Measurements from ENCODE around the gene ANO6. TPM values are rescaled to one million over a fixed set of nuclear protein-coding genes. Genes with fewer than 3 reads are reported as not detected.

The ANO6 gene
- total and polyA plus RNA-seq, 8 donors, result 58.0 to 79.7 (median 66.1) TPM

GRCh38 chr12:45248095-45248494 is 32.2 kb downstream of the ANO6 start:
- H3K36me3 ChIP-seq, result no peaks in the 10 kb centered on the region
- intact Hi-C loops (cut with DNase I), result no loop called here
- H3K9me3 ChIP-seq, result no peaks in the 10 kb centered on the region
- no peak overlapping the region for H3K4me3 ChIP-seq
- no peaks in the 10 kb centered on the region for H3K27me3 ChIP-seq
- no peak for ATAC-seq
- peaks cover 0 to 35% of the 10 kb centered on the region in 2 donors for H3K4me1 ChIP-seq
- no peak for TF ChIP-seq CTCF (IDR thresholded peaks at IDR 0.05)
- H3K27ac ChIP-seq, result no peak overlapping the region
- DNase-seq, result no peak

- Histone ChIP-seq H3K27ac (no peak overlapping the region), H3K9me3 (no peaks in the 10 kb centered on the region), H3K4me3 (no peak overlapping the region), H3K4me1 (peaks cover 0 to 16% of the 10 kb centered on the region in 2 donors), H3K36me3 (no peaks in the 10 kb centered on the region), H3K27me3 (no peaks in the 10 kb centered on the region)
- ATAC-seq (no peak), DNase-seq (no peak)
- intact Hi-C loops (cut with DNase I), result no loop called here
- no peak for TF ChIP-seq CTCF (IDR thresholded peaks at IDR 0.05)
Measured at GRCh38 chr12:45254254-45254653, 38.4 kb downstream of the ANO6 start.

- ATAC-seq, result no peak
- intact Hi-C loops (cut with DNase I), result no loop called here
- Histone ChIP-seq H3K27ac (no peak overlapping the region), H3K4me1 (peaks cover 0 to 31% of the 10 kb centered on the region in 2 donors), H3K9me3 (no peaks in the 10 kb centered on the region), H3K36me3 (no peaks in the 10 kb centered on the region), H3K4me3 (no peak overlapping the region), H3K27me3 (no peaks in the 10 kb centered on the region)
- no peak for DNase-seq
- TF ChIP-seq CTCF (IDR thresholded peaks at IDR 0.05), result no peak
Measured at GRCh38 chr12:45256721-45257120, 40.8 kb downstream of the ANO6 start.

GRCh38 chr12:45257185-45257930 is 41.5 kb downstream of the ANO6 start:
- DNase-seq (no peak), ATAC-seq (peak; percentile 53)
- no peaks in the 10 kb centered on the region for H3K9me3 ChIP-seq
- TF ChIP-seq CTCF (IDR thresholded peaks at IDR 0.05), result no peak
- no peak overlapping the region for H3K4me3 ChIP-seq
- no peak overlapping the region for H3K27ac ChIP-seq
- intact Hi-C loops (cut with DNase I), result no loop called here
- no peaks in the 10 kb centered on the region for H3K36me3 ChIP-seq
- no peaks in the 10 kb centered on the region for H3K27me3 ChIP-seq
- H3K4me1 ChIP-seq, result peaks cover 0 to 31% of the 10 kb centered on the region in 2 donors

GRCh38 chr12:45259675-45260074 is 43.8 kb downstream of the ANO6 start:
- ATAC-seq, result no peak
- intact Hi-C loops (cut with DNase I), result no loop called here
- Histone ChIP-seq H3K27ac (no peak overlapping the region), H3K4me3 (no peak overlapping the region), H3K36me3 (no peaks in the 10 kb centered on the region), H3K9me3 (no peaks in the 10 kb centered on the region), H3K4me1 (peaks cover 0 to 31% of the 10 kb centered on the region in 2 donors), H3K27me3 (no peaks in the 10 kb centered on the region)
- TF ChIP-seq CTCF (IDR thresholded peaks at IDR 0.05), result no peak
- DNase-seq, result no peak
